ENCODE measurements around the gene C19orf44.
"Not testable (repeated sequence)": the region's sequence is repeated elsewhere in the genome, so short reads cannot be mapped to it uniquely, and the experiment has no call there.

C19orf44 gene

GRCh38 chr19:16537111-16537510 is 40.9 kb downstream of the C19orf44 start:
- no peak for DNase-seq (ENCODE audit: low read depth)

- DNase-seq (ENCODE audit: low read depth): no peak
Measured at GRCh38 chr19:16540948-16541347, 44.8 kb downstream of the C19orf44 start.

- DNase-seq (ENCODE audit: low read depth): peak; percentile 22
Measured at GRCh38 chr19:16541526-16542044, 45.4 kb downstream of the C19orf44 start.

GRCh38 chr19:16542045-16542909 is 46.1 kb downstream of the C19orf44 start, which contains the start of gene CHERP:
Gene CHERP (minus strand): TSS chr19:16542437. CDS start chr19:16542378, 59 bp downstream.
- peak; percentile 88 for DNase-seq (ENCODE audit: low read depth)

- DNase-seq (ENCODE audit: low read depth): no peak
Measured at GRCh38 chr19:16542910-16543472, 46.8 kb downstream of the C19orf44 start.

- not testable (repeated sequence) for DNase-seq (ENCODE audit: low read depth)
Measured at GRCh38 chr19:16543734-16544133, 47.5 kb downstream of the C19orf44 start.

- DNase-seq (ENCODE audit: low read depth): no peak
Measured at GRCh38 chr19:16544473-16545231, 48.5 kb downstream of the C19orf44 start.

GRCh38 chr19:16548956-16549355 is 52.8 kb downstream of the C19orf44 start:
- no peak for DNase-seq (ENCODE audit: low read depth)

- DNase-seq (ENCODE audit: low read depth): not testable (repeated sequence)
Measured at GRCh38 chr19:16551902-16552301, 55.7 kb downstream of the C19orf44 start.

- no peak for DNase-seq (ENCODE audit: low read depth)
Measured at GRCh38 chr19:16554776-16555175, 58.6 kb downstream of the C19orf44 start.

GRCh38 chr19:16559780-16560276 is 63.6 kb downstream of the C19orf44 start:
- no peak for DNase-seq (ENCODE audit: low read depth)

GRCh38 chr19:16561382-16561781 is 65.2 kb downstream of the C19orf44 start:
- DNase-seq (ENCODE audit: low read depth): no peak

GRCh38 chr19:16562608-16563025 is 66.4 kb downstream of the C19orf44 start:
- DNase-seq (ENCODE audit: low read depth): no peak

GRCh38 chr19:16564842-16565241 is 68.6 kb downstream of the C19orf44 start:
- DNase-seq (ENCODE audit: low read depth): no peak

GRCh38 chr19:16566161-16566560 is 70.0 kb downstream of the C19orf44 start:
- DNase-seq (ENCODE audit: low read depth): no peak

- DNase-seq (ENCODE audit: low read depth): no peak
Measured at GRCh38 chr19:16566702-16567101, 70.5 kb downstream of the C19orf44 start.

GRCh38 chr19:16569609-16570320 is 73.6 kb downstream of the C19orf44 start:
- DNase-seq (ENCODE audit: low read depth): no peak

Data from amniotic epithelial cell (primary cell).